Activated CD4-positive, alpha-beta T cell treated with anti-CD3 and anti-CD28 coated beads, Interleukin-2, amount 10 ng/mL, durations not matched to agents 7 days and 5 days (primary cell): Measurements from ENCODE around the gene CDK18. TPM values are rescaled to one million over a fixed set of nuclear protein-coding genes. Genes with fewer than 3 reads are reported as not detected.
"Not testable (repeated sequence)": the region's sequence is repeated elsewhere in the genome, so short reads cannot be mapped to it uniquely, and the experiment has no call there.

Source experiments
- CTCF ChIA-PET: fragments of 350-600 bp; sonication (Branson Sonifier 250); formaldehyde crosslinking; loops from one replicate; lab custom pipeline; 2021; ENCODE audit warnings: antibody characterized with exemption; lab: Charles Lee
- POLR2A ChIA-PET: fragments of 350-600 bp; sonication (Branson Sonifier 250); formaldehyde crosslinking; loops from one replicate; lab custom pipeline; 2021; ENCODE audit warnings: antibody characterized with exemption; lab: Charles Lee
- DNase-seq: peaks from one replicate; pipeline ENCODE4 v3.0.0-alpha.2; 2020
- H3K27ac Mint-ChIP-seq: one replicate; pipeline ENCODE4 v1.8.0; 2021; ENCODE audit warnings: mild to moderate bottlenecking, moderate library complexity, mixed read lengths
- H3K27me3 Mint-ChIP-seq: one replicate; pipeline ENCODE4 v1.8.0; 2021; ENCODE audit warnings: mixed read lengths
- H3K36me3 Mint-ChIP-seq: one replicate; pipeline ENCODE4 v1.8.0; 2021; ENCODE audit warnings: low read depth, mixed read lengths
- H3K4me1 Mint-ChIP-seq: one replicate; pipeline ENCODE4 v1.8.0; 2021; ENCODE audit warnings: mixed read lengths
- H3K4me3 Mint-ChIP-seq: one replicate; pipeline ENCODE4 v1.8.0; 2021; ENCODE audit warnings: mild to moderate bottlenecking, moderate library complexity, mixed read lengths
- H3K9me3 Mint-ChIP-seq: one replicate; pipeline ENCODE4 v1.8.0; 2021; ENCODE audit warnings: mixed read lengths
- total RNA-seq, 2 experiments: library from RNA; stranded (reverse); gene quantifications; one replicate each; pipeline ENCODE4 v1.2.3, GENCODE V29; 2021

The CDK18 gene
- total RNA-seq, 2 experiments from 2014 or later, result 2.9 to 3.5 TPM

DNA sequence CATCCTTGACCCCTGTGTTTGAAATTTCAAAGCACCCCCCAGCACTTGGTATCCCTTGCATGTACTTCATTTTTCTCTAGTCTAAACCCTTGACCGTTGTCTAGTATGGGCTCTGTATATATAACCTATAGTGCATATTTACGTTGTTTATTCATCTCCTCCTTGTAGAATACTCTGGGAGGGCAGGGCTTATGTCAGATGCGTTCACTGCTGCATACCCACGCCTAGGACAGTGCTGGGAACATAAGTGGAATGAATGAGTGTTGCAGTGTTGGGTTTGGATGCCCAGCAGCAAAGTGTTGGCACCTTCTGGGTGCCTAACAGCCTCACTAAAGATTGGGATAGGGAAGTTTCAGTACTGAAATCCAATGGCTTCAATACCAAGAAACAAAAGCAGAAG, 31.0 kb upstream of the CDK18 start:
- no peak overlapping the region for H3K4me3 Mint-ChIP-seq
- no peak for DNase-seq
- POLR2A ChIA-PET, result no interaction called here
- CTCF ChIA-PET, result no interaction called here
- peaks cover 18% of the 10 kb centered on the region for H3K9me3 Mint-ChIP-seq
- H3K36me3 Mint-ChIP-seq, result peaks cover 3% of the 10 kb centered on the region
- H3K4me1 Mint-ChIP-seq, result no peaks in the 10 kb centered on the region
- no peak overlapping the region for H3K27ac Mint-ChIP-seq
- peaks cover 35% of the 10 kb centered on the region for H3K27me3 Mint-ChIP-seq

DNA sequence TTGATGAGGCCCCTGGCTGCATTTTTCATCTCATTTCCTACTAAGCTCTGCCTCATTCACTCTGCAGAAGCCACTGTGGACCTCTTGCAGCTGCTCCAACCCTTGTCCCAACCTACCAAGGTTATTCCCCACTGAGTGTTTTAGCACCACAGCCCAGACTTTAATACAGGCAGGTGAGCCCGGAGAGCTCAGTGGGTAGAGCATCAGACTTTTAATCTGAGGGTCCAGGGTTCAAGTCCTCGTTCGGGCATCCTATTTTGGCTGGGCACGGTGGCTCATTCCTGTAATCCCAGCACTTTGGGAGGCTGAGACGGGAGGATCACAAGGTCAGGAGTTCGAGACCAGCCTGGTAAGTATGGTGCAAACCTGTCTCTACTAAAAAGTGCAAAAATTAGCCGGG, 30.5 kb upstream of the CDK18 start:
- Mint-ChIP-seq H3K9me3 (peaks cover 18% of the 10 kb centered on the region), H3K27me3 (peaks cover 34% of the 10 kb centered on the region), H3K4me1 (no peaks in the 10 kb centered on the region)

DNA sequence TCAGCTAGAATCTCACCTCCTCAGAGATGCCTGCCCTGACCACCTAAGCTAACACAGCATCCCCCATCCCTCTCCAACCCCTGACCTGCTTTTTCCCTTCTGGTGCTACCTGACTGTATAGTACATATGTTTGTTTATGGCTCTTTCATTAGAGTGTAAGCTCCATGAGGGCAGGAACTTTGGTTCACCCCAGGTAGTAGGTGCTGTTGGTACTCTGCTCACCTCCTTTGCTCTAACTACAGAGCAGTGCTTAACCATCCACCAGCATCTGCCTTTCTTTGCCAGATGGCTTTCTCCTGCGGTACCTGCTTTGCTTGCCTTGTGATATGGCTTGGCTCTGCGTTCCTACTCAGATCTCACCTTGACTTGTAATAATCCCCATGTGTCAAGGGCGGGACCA, 29.9 kb upstream of the CDK18 start:
- CTCF ChIA-PET, result interaction anchor here (0.6 to 3.2 kb wide), 3 partner anchors 56 to 115 kb away, joined by 3 to 7 read pairs (median 3); no protein-coding TSS in a partner anchor
- POLR2A ChIA-PET, result no interaction called here
- Mint-ChIP-seq H3K27ac (no peak overlapping the region), H3K4me3 (no peak overlapping the region), H3K9me3 (peaks cover 18% of the 10 kb centered on the region), H3K4me1 (peaks cover 1% of the 10 kb centered on the region), H3K27me3 (peaks cover 32% of the 10 kb centered on the region), H3K36me3 (peaks cover 3% of the 10 kb centered on the region)
- no peak for DNase-seq

More for the DNA sequence above, 30.5 kb upstream of the CDK18 start:
- no peak for DNase-seq
- no peak overlapping the region for H3K4me3 Mint-ChIP-seq
- H3K36me3 Mint-ChIP-seq, result peaks cover 3% of the 10 kb centered on the region
- ChIA-PET POLR2A (no interaction called here), CTCF (no interaction called here)
- no peak overlapping the region for H3K27ac Mint-ChIP-seq

DNA sequence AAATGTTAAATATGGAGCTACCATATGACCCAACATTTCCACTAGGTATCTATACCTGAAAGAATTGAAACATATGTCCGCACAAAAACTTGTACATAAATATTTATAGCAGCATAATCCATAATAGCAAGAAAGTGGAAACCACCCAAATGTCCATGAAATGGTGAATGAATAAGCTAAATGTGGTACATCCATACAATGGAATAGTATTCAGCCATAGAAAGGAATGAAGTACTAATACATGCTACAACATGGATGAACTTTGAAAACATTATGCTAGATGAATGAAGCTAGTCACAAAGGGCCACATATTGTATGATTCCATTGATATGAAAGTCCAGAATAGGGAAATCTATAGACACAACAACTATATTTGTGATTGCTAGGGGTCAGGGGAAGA, 28.6 kb upstream of the CDK18 start:
- H3K36me3 Mint-ChIP-seq, result peaks cover 3% of the 10 kb centered on the region
- H3K27ac Mint-ChIP-seq, result no peak overlapping the region
- DNase-seq, result no peak
- peaks cover 13% of the 10 kb centered on the region for H3K4me1 Mint-ChIP-seq
- H3K4me3 Mint-ChIP-seq, result no peak overlapping the region
- peaks cover 18% of the 10 kb centered on the region for H3K9me3 Mint-ChIP-seq
- CTCF ChIA-PET, result interaction anchor here (0.6 to 3.2 kb wide), 5 partner anchors 9 to 84 kb away, joined by 3 to 13 read pairs (median 5); no protein-coding TSS in a partner anchor
- peaks cover 41% of the 10 kb centered on the region for H3K27me3 Mint-ChIP-seq
- POLR2A ChIA-PET, result no interaction called here

GRCh38 chr1:205476648-205477047, 27.8 kb upstream of the CDK18 start:
- peaks cover 20% of the 10 kb centered on the region for H3K4me1 Mint-ChIP-seq

GRCh38 chr1:205477121-205477758, 27.2 kb upstream of the CDK18 start:
- no peak overlapping the region for H3K4me3 Mint-ChIP-seq
- H3K27me3 Mint-ChIP-seq, result peaks cover 44% of the 10 kb centered on the region
- peaks cover 18% of the 10 kb centered on the region for H3K9me3 Mint-ChIP-seq
- peaks cover 20% of the 10 kb centered on the region for H3K4me1 Mint-ChIP-seq
- DNase-seq, result no peak
- H3K27ac Mint-ChIP-seq, result no peak overlapping the region
- H3K36me3 Mint-ChIP-seq, result peaks cover 3% of the 10 kb centered on the region
- POLR2A ChIA-PET, result no interaction called here
- CTCF ChIA-PET, result interaction anchor here (0.7 to 3.2 kb wide), 3 partner anchors 16 to 80 kb away, joined by 3 to 7 read pairs (median 5); no protein-coding TSS in a partner anchor

More at GRCh38 chr1:205476648-205477047, 27.8 kb upstream of the CDK18 start:
- ChIA-PET POLR2A (no interaction called here), CTCF (interaction anchor here (1.6 to 3.2 kb wide), 2 partner anchors 9 to 80 kb away, joined by 7 to 13 read pairs; no protein-coding TSS in a partner anchor)
- no peak overlapping the region for H3K4me3 Mint-ChIP-seq
- no peak overlapping the region for H3K27ac Mint-ChIP-seq
- H3K27me3 Mint-ChIP-seq, result peaks cover 43% of the 10 kb centered on the region
- no peak for DNase-seq
- H3K36me3 Mint-ChIP-seq, result peaks cover 3% of the 10 kb centered on the region
- peaks cover 18% of the 10 kb centered on the region for H3K9me3 Mint-ChIP-seq

DNA sequence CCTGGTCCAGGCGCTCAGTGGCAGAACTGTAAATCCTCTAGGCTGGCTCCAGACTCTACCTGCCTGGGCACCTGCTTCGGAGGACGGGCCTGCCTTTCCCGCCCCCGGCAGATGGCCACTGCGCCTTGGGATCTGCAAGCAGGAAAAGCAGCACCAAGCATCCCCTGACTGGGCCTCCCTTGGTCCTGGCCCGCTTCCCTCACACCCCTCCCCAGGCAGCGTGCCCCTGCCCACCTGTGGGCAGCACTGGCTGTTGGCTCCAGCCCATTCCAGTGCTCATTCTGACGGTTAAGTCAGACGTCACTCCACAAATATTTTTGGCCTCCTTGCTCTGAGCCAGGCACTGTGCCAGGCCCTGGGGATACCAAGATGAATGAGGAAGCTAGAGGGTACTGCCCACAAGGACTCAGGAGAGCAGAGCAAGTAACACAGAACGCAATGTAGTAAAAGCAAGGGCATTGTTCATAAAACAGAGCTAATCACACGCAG, 26.7 kb upstream of the CDK18 start:
- no peak overlapping the region for H3K4me3 Mint-ChIP-seq
- peaks cover 41% of the 10 kb centered on the region for H3K27me3 Mint-ChIP-seq
- H3K9me3 Mint-ChIP-seq, result peaks cover 18% of the 10 kb centered on the region
- ChIA-PET CTCF (interaction anchor here (0.7 to 3.2 kb wide), 7 partner anchors 8 to 204 kb away, joined by 3 to 7 read pairs (median 4); no protein-coding TSS in a partner anchor), POLR2A (no interaction called here)
- no peak for DNase-seq
- peaks cover 3% of the 10 kb centered on the region for H3K36me3 Mint-ChIP-seq
- no peak overlapping the region for H3K27ac Mint-ChIP-seq
- peaks cover 20% of the 10 kb centered on the region for H3K4me1 Mint-ChIP-seq

DNA sequence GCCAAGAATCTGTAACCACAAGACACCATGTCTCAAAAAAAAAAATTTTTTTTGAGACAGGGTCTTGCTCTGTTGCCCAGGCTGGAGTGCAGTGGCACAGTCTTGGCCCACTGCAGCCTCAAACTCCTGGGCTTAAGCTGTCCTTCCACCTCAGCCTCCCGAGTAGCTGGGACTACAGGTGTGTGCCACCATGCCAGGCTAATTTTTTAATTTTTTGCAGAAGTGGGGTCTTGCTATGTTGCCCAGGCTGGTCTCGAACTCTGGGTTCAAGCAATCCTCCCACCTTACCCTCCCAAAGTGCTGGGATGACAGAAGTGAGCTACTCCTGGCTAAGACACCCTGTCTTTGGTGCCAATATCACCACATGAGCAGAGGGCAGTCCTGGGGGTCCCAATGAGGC, 25.5 kb upstream of the CDK18 start:
- peaks cover 20% of the 10 kb centered on the region for H3K4me1 Mint-ChIP-seq
- CTCF ChIA-PET, result interaction anchor here (0.9 to 2.8 kb wide), 9 partner anchors 9 to 205 kb away, joined by 3 to 6 read pairs (median 4); no protein-coding TSS in a partner anchor
- H3K27me3 Mint-ChIP-seq, result peaks cover 45% of the 10 kb centered on the region
- H3K36me3 Mint-ChIP-seq, H3K4me3 Mint-ChIP-seq, POLR2A ChIA-PET, DNase-seq, H3K27ac Mint-ChIP-seq: not testable (repeated sequence)
- peaks cover 18% of the 10 kb centered on the region for H3K9me3 Mint-ChIP-seq

- Mint-ChIP-seq H3K27me3 (peaks cover 47% of the 10 kb centered on the region), H3K27ac (peak overlapping the region; percentile 0), H3K36me3 (no peaks in the 10 kb centered on the region), H3K4me3 (no peak overlapping the region), H3K9me3 (peaks cover 8% of the 10 kb centered on the region), H3K4me1 (peaks cover 20% of the 10 kb centered on the region)
- POLR2A ChIA-PET, result no interaction called here
- CTCF ChIA-PET, result interaction anchor here (0.6 to 2.8 kb wide), 4 partner anchors 61 to 399 kb away, joined by 3 to 6 read pairs (median 4); no protein-coding TSS in a partner anchor
- no peak for DNase-seq
Observed at GRCh38 chr1:205480349-205480985, 24.0 kb upstream of the CDK18 start.

GRCh38 chr1:205481218-205481617, 23.3 kb upstream of the CDK18 start:
- Mint-ChIP-seq H3K27ac (no peak overlapping the region), H3K9me3 (peaks cover 2% of the 10 kb centered on the region), H3K36me3 (no peaks in the 10 kb centered on the region), H3K27me3 (peaks cover 47% of the 10 kb centered on the region), H3K4me3 (no peak overlapping the region), H3K4me1 (peaks cover 20% of the 10 kb centered on the region)
- ChIA-PET CTCF (interaction anchor here (0.6 to 1.2 kb wide), 2 partner anchors 62 to 399 kb away, joined by 4 read pairs; no protein-coding TSS in a partner anchor), POLR2A (no interaction called here)
- DNase-seq, result no peak

DNA sequence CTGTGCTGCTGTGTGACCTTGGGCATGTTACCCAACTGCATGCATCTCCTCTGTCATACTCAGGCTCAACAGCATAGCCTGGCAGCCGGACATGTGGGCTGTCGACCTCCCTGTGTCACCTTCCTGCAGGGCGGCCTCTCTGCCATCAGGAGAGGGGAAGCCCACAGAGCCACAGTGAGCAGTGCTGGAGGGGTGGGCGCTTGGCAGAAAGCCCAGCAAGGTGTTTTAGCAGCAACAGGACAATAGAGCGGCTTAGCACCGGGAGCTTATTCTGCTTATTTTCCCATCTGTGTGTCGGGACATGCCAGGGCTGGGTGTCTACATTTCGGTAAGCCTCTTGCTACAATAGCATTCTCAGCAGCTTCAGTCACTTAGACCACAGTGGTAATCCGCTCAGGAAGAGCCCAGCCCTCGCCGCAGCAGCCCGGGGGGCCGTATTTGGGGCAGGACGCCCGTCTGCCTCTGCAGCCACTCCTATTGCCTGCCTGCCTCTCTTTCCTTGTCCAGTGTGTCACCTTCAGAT, 22.8 kb upstream of the CDK18 start:
- Mint-ChIP-seq H3K36me3 (no peaks in the 10 kb centered on the region), H3K27me3 (peaks cover 47% of the 10 kb centered on the region), H3K9me3 (peaks cover 2% of the 10 kb centered on the region), H3K4me3 (no peak overlapping the region), H3K27ac (no peak overlapping the region), H3K4me1 (peaks cover 20% of the 10 kb centered on the region)
- no peak for DNase-seq
- CTCF ChIA-PET, result no interaction called here
- POLR2A ChIA-PET, result no interaction called here

DNA sequence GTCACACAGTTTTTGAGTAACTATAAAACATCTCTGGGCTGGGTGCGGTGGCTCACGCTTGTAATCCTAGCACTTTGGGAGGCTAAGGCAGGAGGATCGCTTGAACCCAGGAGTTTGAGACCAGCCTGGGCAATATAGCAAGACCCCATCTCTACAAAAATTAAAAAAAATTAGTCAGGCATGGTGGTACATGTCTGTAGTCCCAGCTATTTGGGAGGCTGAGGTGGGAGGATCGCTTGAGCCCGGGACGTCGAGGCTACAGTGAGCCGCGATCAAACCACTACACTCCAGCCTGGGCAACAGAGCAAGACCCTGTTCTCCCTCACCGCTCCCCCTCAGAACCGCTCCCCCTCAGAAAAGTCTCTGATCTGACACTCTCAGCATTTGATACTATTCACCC, 21.9 kb upstream of the CDK18 start:
- H3K4me1 Mint-ChIP-seq, result peaks cover 20% of the 10 kb centered on the region
- H3K9me3 Mint-ChIP-seq, H3K4me3 Mint-ChIP-seq, H3K36me3 Mint-ChIP-seq, DNase-seq, H3K27ac Mint-ChIP-seq, POLR2A ChIA-PET: not testable (repeated sequence)
- peaks cover 47% of the 10 kb centered on the region for H3K27me3 Mint-ChIP-seq
- CTCF ChIA-PET, result interaction anchor here (0.8 kb wide), 1 partner anchor 85 kb away, joined by 3 read pairs; no protein-coding TSS in a partner anchor
